Endothelial cell of umbilical vein (primary cell): ENCODE results near the gene IL17RB. TPM values are rescaled to one million over a fixed set of nuclear protein-coding genes. Genes with fewer than 3 reads are reported as not detected.

Source experiments
- BruUV-seq: library from RNA; stranded (reverse); fragments of 400-500 nt; replicated peaks from 2 replicates; lab custom pipeline; 2021; lab: Mats Ljungman, UMichigan
- CTCF ChIA-PET: fragments of 300-600, 350-600 bp; sonication (Branson Sonifier 250); formaldehyde crosslinking; loops from one replicate; lab custom pipeline; 2021; ENCODE audit warnings: antibody characterized with exemption, inconsistent platforms; lab: Charles Lee
- POLR2A ChIA-PET: fragments of 300-600, 350-600 bp; sonication (Branson Sonifier 250); formaldehyde crosslinking; loops from one replicate; lab custom pipeline; 2021; ENCODE audit warnings: antibody characterized with exemption, inconsistent platforms; lab: Charles Lee
- DNase-seq: peaks from one replicate; pipeline ENCODE4 v3.0.0-alpha.2; 2011; ENCODE audit warnings: low read depth, low spot score
- FAIRE-seq: peaks from 2 replicates; lab custom pipeline; 2011; peaks lifted over from hg19 to GRCh38; lab: Jason Lieb, UNC
- H2AFZ ChIP-seq: 2 replicates; pipeline ENCODE4 v1.6.0; 2012; ENCODE audit warnings: low read depth, low read length, control low read depth, inconsistent platforms
- H3K27ac ChIP-seq: 2 replicates; pipeline ENCODE4 v1.5.1; 2011; ENCODE audit warnings: low read depth, mild to moderate bottlenecking, control low read depth, low read length, moderate library complexity; ENCODE audit not compliant: insufficient read depth
- H3K27me3 ChIP-seq, 2 experiments: 2 replicates each; pipeline versions ENCODE4 v1.6.0 to v1.6.1; 2011; ENCODE audit warnings: low read length in 2 of 2, mixed read lengths in 1 of 2; ENCODE audit not compliant: control insufficient read depth in 2 of 2, insufficient read depth in 2 of 2
- H3K36me3 ChIP-seq, 2 experiments: 2 replicates in 1 of 2; 3 replicates in 1 of 2; pipeline ENCODE4 v1.5.1; 2011; ENCODE audit warnings: low read length in 2 of 2, mild to moderate bottlenecking in 1 of 2, moderate library complexity in 1 of 2; ENCODE audit not compliant: control insufficient read depth in 2 of 2, insufficient read depth in 2 of 2; ENCODE audit errors: extremely low read depth in 1 of 2
- H3K4me1 ChIP-seq: 3 replicates; pipeline ENCODE4 v1.5.1; 2011; ENCODE audit warnings: mild to moderate bottlenecking, low read length; ENCODE audit not compliant: control insufficient read depth, insufficient read depth; ENCODE audit errors: extremely low read depth
- H3K4me2 ChIP-seq: 2 replicates; pipeline ENCODE4 v1.6.1; 2011; ENCODE audit warnings: low read length, control low read depth, mixed read lengths; ENCODE audit not compliant: insufficient read depth
- H3K4me3 ChIP-seq, 3 experiments: fragments of 200-600 bp in 1 of 3; sonication (generic), shearing (Covaris generic) in 1 of 3; replicated peaks in 1 of 3; 2 replicates each; pipeline ENCODE4 v1.5.1; 2011 to 2016; ENCODE audit warnings: control low read depth in 3 of 3, low read length in 3 of 3, mild to moderate bottlenecking in 2 of 3, inconsistent platforms in 1 of 3, low read depth in 1 of 3, moderate library complexity in 1 of 3; ENCODE audit not compliant: insufficient read depth in 1 of 3
- H3K79me2 ChIP-seq: 2 replicates; pipeline ENCODE4 v1.6.0; 2012; ENCODE audit warnings: low read length, inconsistent platforms; ENCODE audit not compliant: control insufficient read depth, insufficient read depth
- H3K9ac ChIP-seq: replicated peaks from 2 replicates; pipeline ENCODE3; 2011; ENCODE audit warnings: low read length, control low read depth; ENCODE audit not compliant: insufficient read depth; ENCODE audit errors: extremely low read depth
- H3K9me1 ChIP-seq: replicated peaks from 3 replicates; pipeline ENCODE4 v1.6.0; 2011; ENCODE audit warnings: mild to moderate bottlenecking, low read length; ENCODE audit not compliant: control insufficient read depth, insufficient read depth; ENCODE audit errors: extremely low read depth
- H3K9me3 ChIP-seq: replicated peaks from 2 replicates; pipeline ENCODE4 v1.5.1; 2012; ENCODE audit warnings: low read length, inconsistent platforms; ENCODE audit not compliant: control insufficient read depth, insufficient read depth
- H4K20me1 ChIP-seq: replicated peaks from 2 replicates; pipeline ENCODE3; 2011; ENCODE audit warnings: mild to moderate bottlenecking, low read length; ENCODE audit not compliant: control insufficient read depth, insufficient read depth; ENCODE audit errors: extremely low read depth
- CTCF ChIP-seq, 2 donors: IDR thresholded peaks; 1 replicate in 1 of 2; 2 replicates in 1 of 2; pipeline ENCODE4 v1.5.1; 2011; ENCODE audit warnings: low read length in 2 of 2, mild to moderate bottlenecking in 2 of 2, moderate library complexity in 2 of 2, control low read depth in 1 of 2, inconsistent platforms in 1 of 2, low read depth in 1 of 2; ENCODE audit not compliant: insufficient read depth in 1 of 2; ENCODE audit errors: extremely low read depth in 1 of 2
- EZH2 ChIP-seq: IDR thresholded peaks from 2 replicates; pipeline ENCODE4 v1.6.1; 2012; ENCODE audit warnings: borderline replicate concordance, low read depth, mild to moderate bottlenecking, moderate library complexity, low read length, inconsistent platforms; ENCODE audit not compliant: severe bottlenecking
- FOS ChIP-seq: IDR thresholded peaks from 2 replicates; pipeline ENCODE4 v1.6.1; 2011; ENCODE audit warnings: mild to moderate bottlenecking, low read length, moderate library complexity, borderline replicate concordance; ENCODE audit not compliant: insufficient read depth
- GATA2 ChIP-seq: IDR thresholded peaks from 2 replicates; pipeline ENCODE4 v1.7.0; 2011; ENCODE audit warnings: low read depth, mild to moderate bottlenecking, moderate library complexity, mixed read lengths, low read length; ENCODE audit not compliant: insufficient read length, insufficient read depth
- JUN ChIP-seq: IDR thresholded peaks from 2 replicates; pipeline ENCODE4 v1.6.1; 2011; ENCODE audit warnings: borderline replicate concordance, low read depth; ENCODE audit not compliant: insufficient read length, insufficient read depth
- MAX ChIP-seq: IDR thresholded peaks from 2 replicates; pipeline ENCODE4 v1.6.1; 2011; ENCODE audit not compliant: insufficient read depth, insufficient read length
- MYC ChIP-seq: IDR thresholded peaks from one replicate; pipeline ENCODE4 v1.6.1; 2011; ENCODE audit warnings: mild to moderate bottlenecking, low read depth, low read length
- POLR2A ChIP-seq: IDR thresholded peaks from 2 replicates; pipeline ENCODE4 v1.6.1; 2012; ENCODE audit warnings: low read depth, mild to moderate bottlenecking, control low read depth, low read length
- POLR2AphosphoS5 ChIP-seq: IDR thresholded peaks from 2 replicates; pipeline ENCODE4 v1.6.1; 2012; ENCODE audit warnings: low read depth, mild to moderate bottlenecking, control low read depth, low read length, moderate library complexity; ENCODE audit not compliant: insufficient read depth
- dilution Hi-C: fragments of 300-500 bp; cut with MboI; formaldehyde crosslinking; loops from one replicate; pipeline ENCODE4 v1.15.0; 2019; ENCODE audit warnings: low sequenced_read_pairs; ENCODE audit not compliant: extremely low pct_ligation_motif_present
- intact Hi-C: fragments of 100-400 bp; cut with micrococcal nuclease; formaldehyde crosslinking; loops from one replicate; pipeline ENCODE4 v1.10.0; 2022
- polyA plus RNA-seq, 4 experiments: library from polyadenylated mRNA; depleted of rRNA in 3 of 4; stranded (reverse) in 3 of 4; unstranded in 1 of 4; fragments of >200 nt; gene quantifications; 2 replicates each; pipeline versions ENCODE4 v1.2.1 to v1.2.3, GENCODE V29; 2011 to 2012; ENCODE audit warnings: missing spikeins in 1 of 4
- total RNA-seq: library from RNA; stranded (reverse); gene quantifications from 2 replicates; pipeline ENCODE4 v1.2.3, GENCODE V29; 2021

IL17RB gene
- total and polyA plus RNA-seq, 2 donors (not counting 3 experiments of a cell fraction or from before 2014, with no cell fraction given), result 0.04 TPM; not detected in 1

GRCh38 chr3:53834429-53835095 is 11.8 kb upstream of the IL17RB start:
- no peak for TF ChIP-seq MAX
- no peak for TF ChIP-seq CTCF (IDR thresholded peaks at IDR 0.05; ENCODE audit: extremely low read depth in 1 of 2, insufficient read depth in 1 of 2, low read depth in 1 of 2, low read length in 2 of 2)
- no peak for TF ChIP-seq GATA2
- TF ChIP-seq MYC, result no peak
- TF ChIP-seq FOS, result no peak
- TF ChIP-seq EZH2, result no peak
- no peak for TF ChIP-seq JUN
- no peak for TF ChIP-seq POLR2AphosphoS5
- TF ChIP-seq POLR2A, result no peak
- Histone ChIP-seq H2AFZ (no peak overlapping the region), H3K79me2 (no peaks in the 10 kb centered on the region), H3K4me3 (no peak overlapping the region), H3K36me3 (no peaks in the 10 kb centered on the region), H3K4me1 (no peaks in the 10 kb centered on the region), H3K27ac (no peak overlapping the region), H3K4me2 (no peak overlapping the region), H3K27me3 (no peaks in the 10 kb centered on the region), H4K20me1 (no peaks in the 10 kb centered on the region), H3K9ac (no peak overlapping the region), H3K9me3 (no peaks in the 10 kb centered on the region), H3K9me1 (no peaks in the 10 kb centered on the region)
- no TSS peak for BruUV-seq
- DNase-seq (no peak), FAIRE-seq (no peak)
- intact Hi-C loops (no loop called here), dilution Hi-C loops (no loop called here)
- ChIA-PET CTCF (no interaction called here), POLR2A (no interaction called here)
